ENCODE results near the gene EIF4E3.

DNA sequence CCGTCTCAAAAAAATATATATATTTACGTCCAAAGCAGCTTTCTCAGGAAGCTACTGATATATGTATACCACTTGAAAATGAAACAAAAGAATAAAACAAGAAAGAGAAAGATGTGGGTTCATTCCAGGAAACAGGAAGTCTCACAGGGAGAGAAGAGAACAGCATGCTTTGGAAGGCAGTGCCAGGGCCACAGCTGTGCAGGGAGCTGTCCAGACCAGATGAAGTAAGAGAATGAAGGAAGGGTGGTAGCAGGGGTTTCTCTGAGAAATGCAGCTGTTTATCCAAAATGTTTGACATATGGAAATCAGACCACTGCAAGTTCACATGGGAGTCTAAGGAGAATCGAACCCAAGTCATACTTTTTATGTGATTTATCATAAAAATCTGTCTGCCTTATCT, 19.5 kb upstream of the EIF4E3 start:
- TF ChIP-seq, protein P1, sequence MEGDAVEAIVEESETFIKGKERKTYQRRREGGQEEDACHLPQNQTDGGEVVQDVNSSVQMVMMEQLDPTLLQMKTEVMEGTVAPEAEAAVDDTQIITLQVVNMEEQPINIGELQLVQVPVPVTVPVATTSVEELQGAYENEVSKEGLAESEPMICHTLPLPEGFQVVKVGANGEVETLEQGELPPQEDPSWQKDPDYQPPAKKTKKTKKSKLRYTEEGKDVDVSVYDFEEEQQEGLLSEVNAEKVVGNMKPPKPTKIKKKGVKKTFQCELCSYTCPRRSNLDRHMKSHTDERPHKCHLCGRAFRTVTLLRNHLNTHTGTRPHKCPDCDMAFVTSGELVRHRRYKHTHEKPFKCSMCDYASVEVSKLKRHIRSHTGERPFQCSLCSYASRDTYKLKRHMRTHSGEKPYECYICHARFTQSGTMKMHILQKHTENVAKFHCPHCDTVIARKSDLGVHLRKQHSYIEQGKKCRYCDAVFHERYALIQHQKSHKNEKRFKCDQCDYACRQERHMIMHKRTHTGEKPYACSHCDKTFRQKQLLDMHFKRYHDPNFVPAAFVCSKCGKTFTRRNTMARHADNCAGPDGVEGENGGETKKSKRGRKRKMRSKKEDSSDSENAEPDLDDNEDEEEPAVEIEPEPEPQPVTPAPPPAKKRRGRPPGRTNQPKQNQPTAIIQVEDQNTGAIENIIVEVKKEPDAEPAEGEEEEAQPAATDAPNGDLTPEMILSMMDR (IDR thresholded peaks at IDR 0.05): no peak
- no peak for TF ChIP-seq EZH2phosphoT487 (IDR thresholded peaks at IDR 0.05)
